GM13976 (cell line): ENCODE results near the gene TWSG1.

Source experiments
- DNase-seq: peaks from one replicate; pipeline ENCODE4 v3.0.0; 2012; ENCODE audit warnings: low spot score
- in situ Hi-C: fragments of 300-500 bp; cut with MboI; formaldehyde crosslinking; loops from one replicate; pipeline ENCODE4 v1.12.0; 2022; ENCODE audit warnings: low sequenced_read_pairs, mixed read lengths, inconsistent platforms; ENCODE audit not compliant: unreplicated experiment
- TF ChIP-seq, protein P1 (sequence below): IDR thresholded peaks from 2 replicates; pipeline ENCODE4 v1.5.1; 2012; ENCODE audit warnings: borderline replicate concordance, mild to moderate bottlenecking; ENCODE audit not compliant: insufficient read depth; ENCODE audit errors: extremely low read depth, missing control alignments, control extremely low read depth

Gene TWSG1

GRCh38 chr18:9321736-9322135 is 12.8 kb upstream of the TWSG1 start:
- DNase-seq, result no peak
- TF ChIP-seq, protein P1, sequence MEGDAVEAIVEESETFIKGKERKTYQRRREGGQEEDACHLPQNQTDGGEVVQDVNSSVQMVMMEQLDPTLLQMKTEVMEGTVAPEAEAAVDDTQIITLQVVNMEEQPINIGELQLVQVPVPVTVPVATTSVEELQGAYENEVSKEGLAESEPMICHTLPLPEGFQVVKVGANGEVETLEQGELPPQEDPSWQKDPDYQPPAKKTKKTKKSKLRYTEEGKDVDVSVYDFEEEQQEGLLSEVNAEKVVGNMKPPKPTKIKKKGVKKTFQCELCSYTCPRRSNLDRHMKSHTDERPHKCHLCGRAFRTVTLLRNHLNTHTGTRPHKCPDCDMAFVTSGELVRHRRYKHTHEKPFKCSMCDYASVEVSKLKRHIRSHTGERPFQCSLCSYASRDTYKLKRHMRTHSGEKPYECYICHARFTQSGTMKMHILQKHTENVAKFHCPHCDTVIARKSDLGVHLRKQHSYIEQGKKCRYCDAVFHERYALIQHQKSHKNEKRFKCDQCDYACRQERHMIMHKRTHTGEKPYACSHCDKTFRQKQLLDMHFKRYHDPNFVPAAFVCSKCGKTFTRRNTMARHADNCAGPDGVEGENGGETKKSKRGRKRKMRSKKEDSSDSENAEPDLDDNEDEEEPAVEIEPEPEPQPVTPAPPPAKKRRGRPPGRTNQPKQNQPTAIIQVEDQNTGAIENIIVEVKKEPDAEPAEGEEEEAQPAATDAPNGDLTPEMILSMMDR, result no peak
- in situ Hi-C loops, result no loop called here

- TF ChIP-seq, protein P1, result no peak
- in situ Hi-C loops, result no loop called here
- DNase-seq, result no peak
Measured at GRCh38 chr18:9322744-9323143, 11.8 kb upstream of the TWSG1 start.

GRCh38 chr18:9323750-9324445 is 10.7 kb upstream of the TWSG1 start:
- DNase-seq, result no peak
- TF ChIP-seq, protein P1, result no peak
- in situ Hi-C loops, result no loop called here

DNA sequence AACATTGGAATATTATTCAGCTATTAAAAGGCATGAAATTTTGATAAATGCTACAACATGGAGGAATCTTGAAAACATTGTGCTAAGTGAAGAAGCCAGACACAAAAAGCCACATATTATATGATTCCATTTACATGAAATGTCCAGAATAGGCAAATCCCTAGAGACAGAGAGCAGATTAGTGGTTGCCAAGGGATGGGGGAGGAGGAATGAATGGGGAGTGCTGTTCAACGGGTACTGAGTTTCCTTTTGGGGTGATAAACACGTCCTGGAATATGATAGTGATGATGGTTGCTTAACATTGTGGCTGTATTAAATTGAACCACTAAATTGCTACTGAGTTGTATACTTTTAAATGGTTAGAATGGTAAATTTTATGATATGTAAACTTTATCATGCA is 8.9 kb upstream of the TWSG1 start:
- in situ Hi-C loops, result no loop called here
- TF ChIP-seq, protein P1, result no peak
- DNase-seq, result no peak

GRCh38 chr18:9328776-9329175 is 5.8 kb upstream of the TWSG1 start:
- TF ChIP-seq, protein P1, result no peak
- in situ Hi-C loops, result no loop called here
- no peak for DNase-seq

DNA sequence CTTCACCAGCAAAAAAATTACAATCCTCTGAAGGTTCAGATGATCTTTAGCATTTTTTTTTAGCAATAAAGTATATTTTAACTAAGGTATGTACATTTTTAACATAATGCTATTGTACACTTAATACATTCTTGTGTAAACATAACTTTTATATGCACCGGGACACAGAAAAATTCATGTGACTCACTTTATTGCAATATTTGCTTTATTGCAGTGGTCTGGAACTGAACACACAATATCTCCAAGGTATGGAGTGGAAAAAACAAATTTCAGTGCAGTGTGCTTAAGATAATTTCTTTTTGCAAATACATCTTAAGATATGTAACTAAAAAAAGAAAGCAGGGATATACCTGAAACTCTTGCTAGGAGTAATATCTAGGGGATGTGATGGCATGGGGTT is 5.1 kb upstream of the TWSG1 start:
- TF ChIP-seq, protein P1, result no peak
- in situ Hi-C loops, result no loop called here
- no peak for DNase-seq
